GM23248 (cell line): ENCODE data around the gene ZNF275.

Experiments
- EZH2 ChIP-seq: fragments of 200-600 bp; sonication (generic); IDR thresholded peaks from 2 replicates; pipeline ENCODE4 v1.6.1; 2018; ENCODE audit warnings: antibody characterized with exemption, mild to moderate bottlenecking; ENCODE audit not compliant: insufficient read depth, poor library complexity, severe bottlenecking
- EZH2phosphoT487 ChIP-seq: fragments of 200-600 bp; sonication (generic); IDR thresholded peaks from 2 replicates; pipeline ENCODE4 v1.6.1; 2018; ENCODE audit warnings: antibody characterized with exemption, moderate library complexity, mild to moderate bottlenecking, low read depth; ENCODE audit not compliant: insufficient read depth

- TF ChIP-seq EZH2 (no peak), EZH2phosphoT487 (no peak)
These were observed 27.9 kb downstream of the ZNF275 start for GRCh38 chrX:153361781-153362397.
